ENCODE measurements around the gene SSTR3.

SSTR3 gene

DNA sequence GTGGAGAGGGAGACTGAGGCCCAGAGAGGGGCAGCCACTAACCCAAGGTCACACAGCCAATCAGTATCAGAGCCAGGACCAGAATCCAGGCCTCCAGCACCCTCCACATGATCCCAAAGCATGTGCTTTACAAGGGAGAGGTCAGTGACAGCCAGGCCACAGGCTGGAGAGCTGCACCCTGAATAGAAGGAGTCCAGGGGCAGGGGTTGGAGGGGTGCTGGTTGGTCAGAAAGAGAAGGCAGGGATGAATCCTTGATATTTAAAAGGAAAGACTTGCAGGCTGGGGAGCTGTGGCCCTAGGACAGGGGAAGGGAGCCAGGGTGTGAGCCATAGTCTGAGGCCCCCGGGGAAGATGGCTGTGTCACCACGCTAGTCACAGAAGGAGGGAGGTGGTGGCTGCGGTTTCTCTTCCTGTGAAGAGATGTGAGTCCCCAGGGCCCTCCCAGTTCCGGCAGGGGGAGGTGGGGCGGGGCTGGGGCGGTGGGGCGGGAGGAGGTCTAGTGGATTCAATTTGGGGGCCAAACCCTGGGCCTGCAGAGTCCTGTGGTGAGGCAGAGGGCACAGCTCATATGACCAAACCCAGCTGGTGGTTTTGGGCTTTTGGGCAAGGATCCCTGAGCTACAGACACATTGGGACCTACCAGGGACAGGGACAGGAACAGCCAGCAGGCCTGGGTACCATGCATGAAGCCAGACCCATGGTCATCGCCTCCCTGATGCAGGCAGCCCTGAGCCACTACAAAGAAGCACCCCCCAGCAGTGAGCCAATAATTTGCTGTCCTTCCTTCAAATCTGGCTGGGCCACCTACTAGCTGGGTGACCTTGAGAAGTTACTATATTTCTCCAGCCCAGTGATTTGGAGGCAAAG, 17.8 kb upstream of the SSTR3 start:
- in situ Hi-C loops (cut with MboI; ENCODE audit: low sequenced_read_pairs): no loop called here

DNA sequence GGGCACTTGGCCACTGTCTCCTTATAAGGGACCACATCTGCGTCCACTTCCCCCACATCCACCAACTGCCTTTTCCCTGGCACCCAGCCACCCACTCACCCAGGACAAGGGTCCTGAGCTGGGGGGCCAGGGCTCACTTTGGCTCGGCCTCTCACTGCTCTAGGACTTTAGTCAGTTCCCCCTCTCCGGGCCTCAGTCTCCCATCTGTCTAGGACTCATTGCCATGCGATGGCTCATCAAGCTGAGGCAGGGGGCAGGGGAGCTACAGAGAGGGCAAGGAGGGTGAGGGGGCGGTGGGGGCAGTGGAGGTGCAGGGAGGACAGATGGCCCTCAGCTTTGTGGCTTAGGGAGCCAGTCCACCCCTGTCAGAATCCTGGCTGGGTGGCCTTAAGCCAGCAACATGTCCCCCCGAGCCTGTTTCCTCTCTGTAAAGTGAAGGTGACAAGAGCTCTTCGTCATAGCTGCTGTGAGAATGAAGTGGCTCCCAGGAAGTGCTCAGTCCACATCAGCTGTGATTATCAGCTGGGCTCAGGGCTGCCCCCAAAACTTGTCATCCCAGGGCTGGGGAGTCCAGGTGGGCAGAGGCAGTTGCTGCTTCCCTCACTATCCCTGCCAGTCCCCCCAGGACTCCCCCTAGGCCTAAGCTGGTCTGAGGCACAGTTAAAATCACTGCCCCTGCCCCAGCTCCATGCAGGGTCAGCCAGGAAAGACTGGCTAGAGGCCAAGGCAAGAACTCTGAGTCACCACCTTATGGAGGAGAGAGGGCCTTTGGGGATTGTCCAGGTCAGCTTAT, 16.9 kb upstream of the SSTR3 start:
- in situ Hi-C loops (cut with MboI; ENCODE audit: low sequenced_read_pairs): no loop called here

- in situ Hi-C loops (cut with MboI; ENCODE audit: low sequenced_read_pairs): no loop called here
Measured at GRCh38 chr22:37228106-37229011, 16.1 kb upstream of the SSTR3 start.

GRCh38 chr22:37226514-37226913, 14.2 kb upstream of the SSTR3 start:
- in situ Hi-C loops (cut with MboI; ENCODE audit: low sequenced_read_pairs): no loop called here

GRCh38 chr22:37226087-37226486, 13.8 kb upstream of the SSTR3 start:
- in situ Hi-C loops (cut with MboI; ENCODE audit: low sequenced_read_pairs): no loop called here

DNA sequence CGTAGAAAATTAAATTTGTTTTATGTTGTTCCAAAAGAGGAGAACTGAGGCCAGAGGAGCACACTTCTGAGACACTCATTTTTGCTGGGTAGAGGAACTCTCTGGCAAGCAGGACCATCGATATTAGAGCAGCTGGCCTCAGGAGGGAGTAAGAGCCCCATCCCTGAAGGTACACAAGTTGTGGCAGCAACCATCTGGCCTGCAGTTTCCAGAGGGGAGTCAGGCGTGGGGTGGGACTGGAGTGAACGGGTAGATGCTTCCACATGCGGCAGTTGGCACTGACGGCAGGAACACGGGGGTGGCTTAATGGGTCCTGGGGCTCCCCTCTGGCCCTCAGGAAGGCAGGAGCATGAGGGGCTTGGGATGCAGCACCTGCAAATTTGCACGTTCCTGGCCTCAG, 13.2 kb upstream of the SSTR3 start:
- in situ Hi-C loops (cut with MboI; ENCODE audit: low sequenced_read_pairs): no loop called here

GRCh38 chr22:37224757-37225420, 12.6 kb upstream of the SSTR3 start:
- in situ Hi-C loops (cut with MboI; ENCODE audit: low sequenced_read_pairs): no loop called here

DNA sequence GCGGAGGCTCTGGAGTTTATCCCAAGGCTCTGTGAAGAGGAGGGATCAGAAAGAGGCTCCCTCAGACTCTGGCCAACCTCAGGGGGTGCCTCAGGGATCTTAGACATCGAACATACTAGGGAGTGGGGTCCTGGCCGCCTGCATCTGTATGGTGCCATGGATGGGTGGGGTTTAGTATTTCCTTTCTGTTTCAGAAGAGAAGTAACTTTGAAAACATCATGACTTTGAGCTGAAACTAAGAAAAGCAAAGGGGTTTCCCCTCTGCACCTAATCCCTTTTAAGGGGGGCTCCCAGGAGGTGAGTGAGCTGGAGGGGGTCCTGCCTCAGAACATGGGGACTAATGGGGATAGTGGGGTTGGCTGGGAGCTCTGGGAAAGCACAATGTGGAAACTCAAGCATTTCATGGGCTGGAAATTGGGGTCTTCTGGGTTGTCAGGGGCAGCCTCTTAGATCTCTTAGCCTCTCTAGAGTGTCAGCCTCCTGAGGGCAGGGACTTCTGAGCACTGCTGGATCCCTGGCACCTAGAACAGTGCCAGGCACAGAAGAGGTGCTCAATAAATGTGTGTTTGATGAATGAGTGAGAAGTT, 11.8 kb upstream of the SSTR3 start:
- in situ Hi-C loops (cut with MboI; ENCODE audit: low sequenced_read_pairs): no loop called here

DNA sequence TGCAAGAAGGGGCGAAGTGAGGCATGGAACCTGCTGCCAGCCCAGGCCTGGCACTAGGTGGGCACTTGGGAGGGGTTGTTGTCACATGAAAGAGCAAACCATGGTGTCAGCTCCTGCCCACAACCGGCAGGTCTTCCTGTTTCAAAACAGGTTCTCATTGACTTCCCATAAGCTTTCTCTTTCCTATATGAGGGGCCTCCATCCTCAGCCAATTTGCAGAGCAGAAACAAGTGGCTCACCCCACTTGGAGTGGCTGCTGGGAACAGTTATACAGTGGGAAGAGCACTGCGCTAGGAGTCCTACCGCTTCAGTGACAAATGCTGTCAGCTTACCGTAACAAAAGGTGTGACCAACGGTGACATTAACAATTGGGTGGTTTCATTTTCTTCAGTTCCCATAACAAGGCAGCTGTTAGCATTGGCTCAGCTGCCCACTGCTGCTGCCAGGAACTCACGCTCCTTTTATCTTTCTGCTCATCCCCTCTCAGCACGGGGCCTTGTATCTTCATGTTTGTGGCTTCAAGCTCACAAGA, 10.2 kb upstream of the SSTR3 start:
- in situ Hi-C loops (cut with MboI; ENCODE audit: low sequenced_read_pairs): no loop called here

DNA sequence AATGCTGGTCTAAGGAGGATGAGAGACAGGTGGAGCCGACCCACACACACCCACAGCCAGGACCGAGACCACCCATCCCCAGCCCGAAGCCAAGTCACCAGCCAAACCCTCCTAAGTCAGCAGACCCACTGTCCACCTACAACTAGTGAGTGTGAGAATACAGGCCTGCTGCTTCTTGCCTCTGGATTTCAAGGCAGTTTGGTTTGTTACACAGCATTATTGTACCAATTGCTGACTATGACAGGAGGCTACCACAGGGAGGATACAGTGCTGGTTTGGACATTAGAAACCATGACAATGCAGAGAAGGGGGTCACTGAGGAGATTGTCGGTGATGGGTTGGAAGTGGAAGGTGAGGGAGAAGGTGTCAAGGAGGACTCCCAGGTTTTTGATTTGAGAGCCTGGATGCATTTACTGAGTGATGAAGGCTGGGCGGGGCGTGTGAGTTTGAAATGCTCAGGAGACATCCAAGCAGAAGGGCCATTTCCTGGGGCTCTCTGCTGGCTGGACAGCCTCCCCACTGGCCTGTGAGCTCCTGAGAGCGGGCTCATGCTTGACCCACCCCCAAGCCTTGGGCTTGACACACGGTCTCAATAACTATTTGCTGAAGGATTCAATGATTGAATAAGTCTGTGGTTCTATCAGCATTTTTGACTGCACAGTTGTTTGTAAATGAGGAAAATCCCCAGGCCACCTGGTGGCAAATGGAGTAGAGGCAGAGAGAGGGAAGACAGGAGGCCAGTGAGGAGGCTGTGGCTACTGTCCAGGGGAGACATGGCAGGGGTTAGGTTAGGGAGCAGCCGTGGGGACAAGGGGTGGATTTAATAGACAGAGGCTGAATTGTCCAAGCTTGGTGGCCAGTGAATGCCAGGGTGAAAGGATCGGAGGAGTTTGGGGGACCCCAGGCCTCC, 9.4 kb upstream of the SSTR3 start:
- in situ Hi-C loops (cut with MboI; ENCODE audit: low sequenced_read_pairs): no loop called here

DNA sequence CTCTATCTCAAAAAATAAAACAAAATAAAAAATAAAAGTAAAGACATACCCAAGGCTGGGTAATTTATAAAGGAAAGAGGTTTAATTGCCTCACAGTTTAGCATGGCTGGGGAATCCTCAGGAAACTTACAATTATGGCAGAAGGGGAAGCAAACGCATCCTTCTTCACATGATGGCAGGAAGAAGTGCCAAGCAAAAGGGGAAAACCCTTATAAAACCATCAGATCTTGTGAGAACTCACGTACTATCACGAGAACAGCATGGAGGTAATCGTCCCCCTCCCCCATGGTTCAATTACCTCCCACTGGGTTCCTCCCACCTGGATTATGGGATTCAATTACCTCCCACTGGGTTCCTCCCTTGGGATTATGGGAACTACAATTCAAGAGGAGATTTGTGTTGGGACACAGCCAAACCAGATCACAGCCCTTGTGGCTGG, 8.3 kb upstream of the SSTR3 start:
- in situ Hi-C loops (cut with MboI; ENCODE audit: low sequenced_read_pairs): no loop called here

GRCh38 chr22:37219533-37219932, 7.3 kb upstream of the SSTR3 start:
- in situ Hi-C loops (cut with MboI; ENCODE audit: low sequenced_read_pairs): no loop called here

GRCh38 chr22:37218771-37219411, 6.6 kb upstream of the SSTR3 start:
- in situ Hi-C loops (cut with MboI; ENCODE audit: low sequenced_read_pairs): no loop called here

- in situ Hi-C loops (cut with MboI; ENCODE audit: low sequenced_read_pairs): no loop called here
Measured at GRCh38 chr22:37218399-37218770, 6.1 kb upstream of the SSTR3 start.

DNA sequence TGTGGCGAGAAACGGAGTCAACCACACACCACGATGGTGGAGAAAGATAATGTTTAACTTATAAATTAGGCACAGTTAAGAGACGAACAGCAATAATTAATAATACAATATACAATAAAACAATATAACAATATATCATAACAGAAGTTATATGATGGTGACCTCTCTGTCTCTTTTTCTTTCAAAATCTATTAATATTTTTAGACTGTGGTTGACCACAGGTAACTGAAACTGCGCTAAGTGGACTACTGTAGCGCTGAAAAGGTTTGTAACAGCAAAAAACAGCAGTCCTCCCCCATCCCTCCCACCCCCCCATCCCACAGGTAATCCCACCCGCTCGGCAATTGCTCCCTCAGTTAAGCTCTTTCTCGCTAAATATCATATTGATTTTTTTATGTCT, 3.6 kb upstream of the SSTR3 start:
- in situ Hi-C loops (cut with MboI; ENCODE audit: low sequenced_read_pairs): no loop called here

- in situ Hi-C loops (cut with MboI; ENCODE audit: low sequenced_read_pairs): no loop called here
Measured at GRCh38 chr22:37214731-37215030, 2.4 kb upstream of the SSTR3 start.

GRCh38 chr22:37213941-37214730, 1.9 kb upstream of the SSTR3 start:
- in situ Hi-C loops (cut with MboI; ENCODE audit: low sequenced_read_pairs): no loop called here

Measured in HL-60/S4 treated with retinoic acid at 250 ng/mL for 4 days and 3 days (cell line).